OCI-LY1 (cell line): ENCODE results near the gene ECSIT.
"Not testable (repeated sequence)": the region's sequence is repeated elsewhere in the genome, so short reads cannot be mapped to it uniquely, and the experiment has no call there.

Experiments used
- H2AFZ ChIP-seq: fragments of 200-600 bp; sonication (generic), shearing (Covaris generic); 2 replicates; pipeline ENCODE4 v1.6.0; 2014; ENCODE audit warnings: antibody characterized with exemption, mild to moderate bottlenecking, low read length
- H3F3A ChIP-seq: fragments of 200-600 bp; sonication (generic), shearing (Covaris generic); 2 replicates; pipeline ENCODE4 v1.6.0; 2014; ENCODE audit warnings: mild to moderate bottlenecking, antibody characterized with exemption, low read length, moderate library complexity; ENCODE audit not compliant: insufficient read depth
- H3K27ac ChIP-seq: fragments of 200-600 bp; sonication (generic); 2 replicates; pipeline ENCODE4 v1.5.1; 2014; ENCODE audit warnings: low read length, mixed run types, mild to moderate bottlenecking, low read depth; ENCODE audit not compliant: poor library complexity, severe bottlenecking
- H3K27me3 ChIP-seq: fragments of 200-600 bp; sonication (generic); 2 replicates; pipeline ENCODE4 v1.6.0; 2014; ENCODE audit warnings: antibody characterized with exemption, mild to moderate bottlenecking, low read length, moderate library complexity; ENCODE audit not compliant: insufficient read depth
- H3K36me3 ChIP-seq: fragments of 200-600 bp; sonication (generic); 2 replicates; pipeline ENCODE4 v1.6.1; 2014; ENCODE audit warnings: mild to moderate bottlenecking, antibody characterized with exemption, low read length, moderate library complexity, mixed read lengths; ENCODE audit not compliant: insufficient read depth
- H3K4me1 ChIP-seq: fragments of 200-600 bp; sonication (generic); 2 replicates; pipeline ENCODE4 v1.5.1; 2014; ENCODE audit warnings: mild to moderate bottlenecking, low read length, moderate library complexity; ENCODE audit not compliant: insufficient read depth, severe bottlenecking
- H3K4me2 ChIP-seq: fragments of 200-600 bp; sonication (generic), shearing (Covaris generic); 2 replicates; pipeline ENCODE4 v1.6.1; 2014; ENCODE audit warnings: low read length
- H3K4me3 ChIP-seq: fragments of 200-600 bp; sonication (generic); 2 replicates; pipeline ENCODE4 v1.5.1; 2014; ENCODE audit warnings: low read length, low read depth, mild to moderate bottlenecking, mixed read lengths; ENCODE audit not compliant: poor library complexity, severe bottlenecking
- H3K79me2 ChIP-seq: fragments of 200-600 bp; shearing (Covaris generic); 2 replicates; pipeline ENCODE4 v1.6.1; 2016; ENCODE audit warnings: mixed run types, low read length, mixed read lengths; ENCODE audit not compliant: insufficient read depth
- H3K9ac ChIP-seq: fragments of 200-600 bp; sonication (generic), shearing (Covaris generic); 2 replicates; pipeline ENCODE4 v1.6.1; 2014; ENCODE audit warnings: mild to moderate bottlenecking, low read length, mixed read lengths
- H3K9me2 ChIP-seq: fragments of 200-600 bp; sonication (generic), shearing (Covaris generic); 2 replicates; pipeline ENCODE4 v1.6.1; 2014; ENCODE audit warnings: low read depth, mild to moderate bottlenecking, low read length, mixed read lengths
- H3K9me3 ChIP-seq: fragments of 200-600 bp; shearing (Covaris generic); 2 replicates; pipeline ENCODE4 v1.6.1; 2014; ENCODE audit warnings: low read length, mixed read lengths
- H4K20me1 ChIP-seq: fragments of 200-600 bp; sonication (generic), shearing (Covaris generic); 2 replicates; pipeline ENCODE4 v1.6.0; 2016; ENCODE audit warnings: mild to moderate bottlenecking, low read length; ENCODE audit not compliant: insufficient read depth
- EZH2 ChIP-seq: fragments of 200-600 bp; sonication (generic), shearing (Covaris generic); IDR thresholded peaks from 2 replicates; pipeline ENCODE4 v1.8.0; 2017; ENCODE audit warnings: borderline replicate concordance, mixed run types, mild to moderate bottlenecking, antibody characterized with exemption, low read length, moderate library complexity, mixed read lengths
- TF ChIP-seq, protein P1 (sequence below): fragments of 200-600 bp; sonication (generic), shearing (Covaris generic); IDR thresholded peaks from 2 replicates; pipeline ENCODE4 v1.5.1; 2017; ENCODE audit warnings: mild to moderate bottlenecking, antibody characterized with exemption, low read length, moderate library complexity, mixed read lengths

ECSIT gene

DNA sequence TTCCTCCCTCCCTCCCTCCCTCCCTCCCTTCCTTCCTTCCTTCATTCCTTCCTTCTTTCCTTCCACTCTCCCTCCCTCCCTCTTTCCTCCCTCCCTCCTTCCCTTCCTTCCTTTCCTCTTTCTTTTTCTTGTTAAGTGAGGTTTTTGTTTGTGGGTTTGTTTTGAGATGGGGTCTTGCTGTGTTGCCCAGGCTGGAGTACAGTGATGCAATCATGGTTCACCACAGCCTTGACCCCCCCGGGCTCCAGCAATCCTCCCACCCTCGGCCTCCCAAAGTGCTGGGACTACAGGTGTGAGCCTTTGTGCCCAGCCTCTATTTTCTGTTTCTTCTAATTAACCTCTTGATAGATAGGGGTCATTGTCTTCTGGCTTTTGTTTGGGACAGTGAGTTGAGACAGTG lies 67.5 kb downstream of the ECSIT start:
- Histone ChIP-seq H3K9me3 (no peaks in the 10 kb centered on the region), H3K4me1 (no peaks in the 10 kb centered on the region), H3K27me3 (0 out of 2 replicates have a peak, but pooled peaks cover 9% of the 10 kb centered on the region), H3K79me2 (no peaks in the 10 kb centered on the region), H3K27ac (no peak overlapping the region), H3K4me2 (no peak overlapping the region), H2AFZ (no peak overlapping the region), H3K36me3 (no peaks in the 10 kb centered on the region), H3K9ac (no peak overlapping the region), H3F3A (no peaks in the 10 kb centered on the region), H3K9me2 (no peaks in the 10 kb centered on the region), H3K4me3 (no peak overlapping the region), H4K20me1 (no peaks in the 10 kb centered on the region)
- TF ChIP-seq, protein P1, sequence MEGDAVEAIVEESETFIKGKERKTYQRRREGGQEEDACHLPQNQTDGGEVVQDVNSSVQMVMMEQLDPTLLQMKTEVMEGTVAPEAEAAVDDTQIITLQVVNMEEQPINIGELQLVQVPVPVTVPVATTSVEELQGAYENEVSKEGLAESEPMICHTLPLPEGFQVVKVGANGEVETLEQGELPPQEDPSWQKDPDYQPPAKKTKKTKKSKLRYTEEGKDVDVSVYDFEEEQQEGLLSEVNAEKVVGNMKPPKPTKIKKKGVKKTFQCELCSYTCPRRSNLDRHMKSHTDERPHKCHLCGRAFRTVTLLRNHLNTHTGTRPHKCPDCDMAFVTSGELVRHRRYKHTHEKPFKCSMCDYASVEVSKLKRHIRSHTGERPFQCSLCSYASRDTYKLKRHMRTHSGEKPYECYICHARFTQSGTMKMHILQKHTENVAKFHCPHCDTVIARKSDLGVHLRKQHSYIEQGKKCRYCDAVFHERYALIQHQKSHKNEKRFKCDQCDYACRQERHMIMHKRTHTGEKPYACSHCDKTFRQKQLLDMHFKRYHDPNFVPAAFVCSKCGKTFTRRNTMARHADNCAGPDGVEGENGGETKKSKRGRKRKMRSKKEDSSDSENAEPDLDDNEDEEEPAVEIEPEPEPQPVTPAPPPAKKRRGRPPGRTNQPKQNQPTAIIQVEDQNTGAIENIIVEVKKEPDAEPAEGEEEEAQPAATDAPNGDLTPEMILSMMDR = no peak
- no peak for TF ChIP-seq EZH2

DNA sequence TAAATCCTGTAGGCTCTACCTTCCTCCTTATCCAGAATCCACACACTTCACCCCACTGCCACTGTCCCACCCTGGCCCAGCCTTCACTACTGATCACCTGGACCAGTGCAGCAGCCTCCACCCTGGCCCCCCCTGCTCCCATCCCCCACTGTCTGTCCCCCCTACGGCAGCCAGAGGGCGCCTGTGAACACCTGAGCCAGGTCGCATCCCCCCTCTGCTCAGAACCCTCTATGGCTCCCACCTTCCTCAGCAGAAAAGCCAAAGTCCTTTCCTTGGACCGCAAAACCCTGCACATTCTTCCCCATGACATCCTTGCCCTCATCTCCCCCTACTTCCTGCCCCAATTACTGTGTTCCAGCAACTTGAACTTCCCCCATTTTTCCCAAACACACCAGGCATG lies 68.7 kb downstream of the ECSIT start:
- Histone ChIP-seq H3K4me3 (no peak overlapping the region), H2AFZ (no peak overlapping the region), H3K36me3 (no peaks in the 10 kb centered on the region), H3K27me3 (0 out of 2 replicates have a peak, but pooled peaks cover 9% of the 10 kb centered on the region), H3F3A (no peaks in the 10 kb centered on the region), H3K4me2 (no peak overlapping the region), H3K9ac (no peak overlapping the region), H3K9me3 (no peaks in the 10 kb centered on the region), H3K79me2 (no peaks in the 10 kb centered on the region), H4K20me1 (no peaks in the 10 kb centered on the region), H3K9me2 (no peaks in the 10 kb centered on the region), H3K4me1 (no peaks in the 10 kb centered on the region), H3K27ac (no peak overlapping the region)
- no peak for TF ChIP-seq EZH2
- TF ChIP-seq, protein P1 = peak; percentile 42

DNA sequence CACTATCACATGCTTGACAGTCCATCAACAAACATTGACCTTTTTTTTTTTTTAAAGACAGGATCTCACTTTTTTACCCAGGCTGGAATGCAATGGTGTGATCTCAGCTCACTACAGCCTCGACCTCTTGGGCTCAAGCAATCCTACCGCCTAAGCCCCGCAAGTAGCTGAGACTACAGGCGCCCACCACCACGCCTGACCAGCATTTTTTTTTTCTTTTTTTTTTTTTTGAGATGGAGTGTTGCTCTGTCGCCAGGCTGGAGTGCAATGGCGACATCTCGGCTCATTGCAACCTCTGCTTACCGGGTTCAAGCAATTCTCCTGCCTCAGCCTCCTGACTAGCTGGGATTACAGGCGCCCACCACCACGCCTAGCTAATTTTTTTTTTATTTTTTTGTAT lies 70.0 kb downstream of the ECSIT start:
- not testable (repeated sequence) for H3K79me2 ChIP-seq, H3K9me2 ChIP-seq, H3K27me3 ChIP-seq, H3K4me3 ChIP-seq, H4K20me1 ChIP-seq, H3K27ac ChIP-seq, H3F3A ChIP-seq, H3K4me1 ChIP-seq, H3K9ac ChIP-seq, H3K9me3 ChIP-seq, H2AFZ ChIP-seq, H3K36me3 ChIP-seq, H3K4me2 ChIP-seq

DNA sequence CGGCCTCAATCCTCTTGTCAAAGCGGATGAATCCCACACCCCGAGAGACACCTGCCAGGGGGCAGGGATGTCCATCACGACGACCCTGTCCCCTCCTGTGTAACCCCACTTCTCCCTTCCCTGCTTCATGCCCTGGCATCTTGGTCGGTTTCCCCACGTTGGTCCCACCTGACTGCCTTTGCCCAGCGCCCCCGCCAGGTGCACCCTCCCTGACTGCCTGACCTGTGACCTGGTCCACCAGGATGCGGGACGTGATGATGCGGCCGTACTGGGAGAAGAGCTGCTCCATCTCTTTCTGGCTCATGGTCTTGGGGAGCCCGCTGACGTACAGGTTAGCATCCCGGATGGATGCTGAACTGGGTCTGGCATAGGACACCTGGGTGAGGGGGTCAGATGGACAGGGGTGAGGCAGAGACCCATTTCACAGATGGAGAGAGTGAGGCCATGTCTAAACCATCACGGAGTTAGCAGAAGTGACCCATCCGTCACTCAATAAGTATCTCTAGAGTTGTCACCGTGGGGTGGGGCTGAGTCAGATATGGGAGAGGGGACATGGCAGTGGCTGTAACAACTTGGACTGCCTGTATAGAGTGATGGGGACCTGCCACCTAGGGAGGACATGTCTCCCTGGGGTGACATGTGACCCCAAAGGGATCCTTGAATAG lies 70.6 kb downstream of the ECSIT start:
- 0 out of 2 replicates have a peak, but pooled peaks cover 9% of the 10 kb centered on the region for H3K27me3 ChIP-seq
- H3K9me2 ChIP-seq = no peaks in the 10 kb centered on the region
- peaks cover 7% of the 10 kb centered on the region for H3K4me1 ChIP-seq
- H3K4me2 ChIP-seq = no peak overlapping the region
- H3F3A ChIP-seq = no peaks in the 10 kb centered on the region
- no peak overlapping the region for H2AFZ ChIP-seq
- no peaks in the 10 kb centered on the region for H3K36me3 ChIP-seq
- no peak overlapping the region for H3K9ac ChIP-seq
- H4K20me1 ChIP-seq = no peaks in the 10 kb centered on the region
- H3K4me3 ChIP-seq = no peak overlapping the region
- TF ChIP-seq, protein P1 = no peak
- TF ChIP-seq EZH2 = no peak
- H3K79me2 ChIP-seq = no peaks in the 10 kb centered on the region
- H3K9me3 ChIP-seq = no peaks in the 10 kb centered on the region
- H3K27ac ChIP-seq = no peak overlapping the region
